DMS153 treated with DMSO at 0.1 percent for 48 hours (cell line): ENCODE measurements around the gene MET.
A peak's percentile ranks its signal among the peaks of the same experiment; 100 is the strongest.
"Not testable (repeated sequence)": the region's sequence is repeated elsewhere in the genome, so short reads cannot be mapped to it uniquely, and the experiment has no call there.

Source experiments
- DNase-seq: peaks from one replicate; lab custom pipeline; 2025; ENCODE audit not compliant: unreplicated experiment; lab: John Stamatoyannopoulos, UW

Gene MET

GRCh38 chr7:116697761-116698160 lies 25.8 kb downstream of the MET start:
- DNase-seq: no peak

GRCh38 chr7:116698396-116698795 lies 26.4 kb downstream of the MET start:
- no peak for DNase-seq

- peak; percentile 79 for DNase-seq
Measured at GRCh38 chr7:116698930-116699721, 27.1 kb downstream of the MET start.

GRCh38 chr7:116699722-116700120 lies 27.7 kb downstream of the MET start:
- DNase-seq: no peak

GRCh38 chr7:116702046-116702785 lies 30.2 kb downstream of the MET start:
- DNase-seq: no peak

- no peak for DNase-seq
Measured at GRCh38 chr7:116704650-116705228, 32.7 kb downstream of the MET start.

GRCh38 chr7:116705419-116705818 lies 33.4 kb downstream of the MET start:
- DNase-seq: no peak

GRCh38 chr7:116706668-116707126 lies 34.7 kb downstream of the MET start:
- no peak for DNase-seq

GRCh38 chr7:116707289-116707688 lies 35.3 kb downstream of the MET start:
- DNase-seq: no peak

GRCh38 chr7:116708248-116708647 lies 36.3 kb downstream of the MET start:
- DNase-seq: no peak

GRCh38 chr7:116708861-116709260 lies 36.9 kb downstream of the MET start:
- no peak for DNase-seq

GRCh38 chr7:116709336-116709735 lies 37.3 kb downstream of the MET start:
- DNase-seq: no peak

GRCh38 chr7:116710764-116711452 lies 38.9 kb downstream of the MET start:
- DNase-seq: peak; percentile 92

- DNase-seq: no peak
Measured at GRCh38 chr7:116711790-116712189, 39.8 kb downstream of the MET start.

GRCh38 chr7:116713500-116713899 lies 41.5 kb downstream of the MET start:
- no peak for DNase-seq

GRCh38 chr7:116713918-116714317 lies 41.9 kb downstream of the MET start:
- no peak for DNase-seq

- DNase-seq: no peak
Measured at GRCh38 chr7:116715077-116715476, 43.1 kb downstream of the MET start.

GRCh38 chr7:116717137-116717536 lies 45.1 kb downstream of the MET start:
- DNase-seq: no peak

- not testable (repeated sequence) for DNase-seq
Measured at GRCh38 chr7:116723959-116724529, 52.0 kb downstream of the MET start.

- no peak for DNase-seq
Measured at GRCh38 chr7:116724560-116725231, 52.7 kb downstream of the MET start.
